Measurements from ENCODE around the gene PIEZO1.

GRCh38 chr16:88686062-88686438, 99.0 kb downstream of the PIEZO1 start:
- TF ChIP-seq GATA2 (IDR thresholded peaks at IDR 0.05; ENCODE audit: low read depth, low read length) (no peak), GATA3 (IDR thresholded peaks at IDR 0.05; ENCODE audit: low read depth, low read length) (no peak)
